ENCODE measurements around the gene TCP11X1. TPM values are rescaled to one million over a fixed set of nuclear protein-coding genes. Genes with fewer than 3 reads are reported as not detected.
"Not testable (repeated sequence)": the region's sequence is repeated elsewhere in the genome, so short reads cannot be mapped to it uniquely, and the experiment has no call there.

TCP11X1 gene
- total RNA-seq = 1 to 10 TPM in 1 of 2 donors, not detected in 1; 1.1 TPM
- polyA plus RNA-seq (2013, experiment 1 of 2) = not detected
- polyA plus RNA-seq (2013, experiment 2 of 2) = not detected
- long read RNA-seq, experiment 1 = 0 reads
- long read RNA-seq, experiment 2, partial matches to known transcripts = 0 of 1 reads
- long read RNA-seq, experiment 2, other reads (novel, unspliced or antisense) = 1 of 1 reads
- long read RNA-seq, experiment 3, partial matches to known transcripts = 0 of 1 reads
- long read RNA-seq, experiment 3, other reads (novel, unspliced or antisense) = 1 of 1 reads
- long read RNA-seq, experiment 4 = 0 reads

DNA sequence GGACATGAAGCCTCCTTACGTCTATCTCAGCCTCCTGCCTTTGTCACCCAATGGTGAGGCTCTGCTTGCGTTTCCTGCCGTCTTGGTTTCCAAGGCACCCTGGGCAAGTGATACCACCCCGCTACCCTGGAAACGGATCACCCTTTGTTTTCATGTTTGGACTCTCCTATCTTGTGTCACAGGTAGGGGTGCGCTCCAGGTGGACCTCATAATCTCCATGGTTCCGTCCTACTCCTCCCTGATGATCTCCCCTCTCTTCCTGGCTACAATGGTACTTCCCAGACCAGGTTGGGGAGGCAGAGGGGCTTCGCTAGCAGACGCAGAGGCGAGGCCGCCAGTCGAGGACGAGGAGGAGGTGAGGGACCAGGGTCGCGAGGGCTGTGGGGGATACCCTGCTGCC, at the start of gene TCP11X1:
Gene TCP11X1, plus strand, starts transcription at position 316 of the 400 bp plus-strand sequence.
- not testable (repeated sequence) for H3K9ac ChIP-seq (ENCODE audit: extremely low read depth, low read length, poor library complexity, severe bottlenecking); H3K27ac Mint-ChIP-seq; DNase-seq; H3K36me3 ChIP-seq (ENCODE audit: control insufficient read depth, insufficient read depth, low read length); H3K4me1 ChIP-seq (ENCODE audit: control insufficient read depth, insufficient read depth, low read length); H3K4me3 ChIP-seq (ENCODE audit: low read length); H3K27me3 Mint-ChIP-seq (ENCODE audit: insufficient read depth); H3K4me1 Mint-ChIP-seq; H3K9me3 ChIP-seq (ENCODE audit: control insufficient read depth, low read length); H3K9me3 Mint-ChIP-seq; H3K36me3 Mint-ChIP-seq (ENCODE audit: low read depth); H3K4me3 Mint-ChIP-seq; H3K27ac ChIP-seq (ENCODE audit: low read depth, low read length); H3K27me3 ChIP-seq (ENCODE audit: control insufficient read depth, insufficient read depth, low read length, poor library complexity, severe bottlenecking)
- no CpG with 5 or more reads among the region's 15 CpGs for WGBS, 2 experiments (ENCODE audit: insufficient coverage in 1 of 2, insufficient read length in 1 of 2)

DNA sequence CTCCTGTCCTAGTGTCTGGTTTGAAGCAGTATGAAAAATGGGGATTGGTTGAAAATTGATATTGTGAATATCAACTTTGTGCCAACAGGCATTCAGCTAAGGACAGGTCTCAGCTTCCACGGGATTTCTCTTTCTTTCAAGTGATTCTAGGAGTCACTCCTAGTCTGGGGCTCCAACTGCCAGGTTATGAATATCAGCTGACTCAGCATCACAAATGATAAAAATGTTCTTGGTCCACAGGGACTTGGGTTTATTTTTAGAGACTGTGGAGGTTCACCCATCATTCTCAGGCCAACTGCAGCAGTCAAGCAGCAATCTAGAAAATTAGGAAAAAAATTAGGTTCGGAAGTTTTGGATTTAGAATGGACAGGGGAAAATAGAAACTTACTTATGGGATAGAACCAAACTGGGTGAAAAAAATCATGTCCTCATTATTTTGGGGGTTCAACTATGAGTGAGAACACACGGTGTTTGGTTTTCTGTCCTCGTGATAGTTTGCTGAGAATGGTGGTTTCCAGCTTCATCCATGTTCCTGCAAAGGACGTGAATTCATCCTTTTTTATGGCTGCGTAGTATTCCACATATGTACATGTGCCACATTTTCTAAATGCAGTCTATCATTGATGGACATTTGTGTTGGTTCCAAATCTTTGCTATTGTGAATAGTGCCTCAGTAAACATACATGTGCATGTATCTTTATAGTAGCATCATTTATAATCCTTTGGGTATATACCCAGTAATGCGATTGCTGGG, 29.0 kb upstream of the TCP11X1 start:
- H3K9me3 Mint-ChIP-seq = peaks cover 89% of the 10 kb centered on the region
- no peak overlapping the region for H3K27ac ChIP-seq (ENCODE audit: low read depth, low read length)
- H3K4me3 Mint-ChIP-seq = no peak overlapping the region
- H3K27ac Mint-ChIP-seq = no peak overlapping the region
- no peak overlapping the region for H3K9ac ChIP-seq (ENCODE audit: extremely low read depth, low read length, poor library complexity, severe bottlenecking)
- no peaks in the 10 kb centered on the region for H3K27me3 ChIP-seq (ENCODE audit: control insufficient read depth, insufficient read depth, low read length, poor library complexity, severe bottlenecking)
- H3K36me3 Mint-ChIP-seq (ENCODE audit: low read depth) = no peaks in the 10 kb centered on the region
- H3K4me1 ChIP-seq (ENCODE audit: control insufficient read depth, insufficient read depth, low read length) = no peaks in the 10 kb centered on the region
- H3K4me3 ChIP-seq (ENCODE audit: low read length) = no peak overlapping the region
- WGBS, 2 experiments (ENCODE audit: insufficient coverage in 1 of 2, insufficient read length in 1 of 2) = 65 to 100% methylated on average over 2 to 6 of the region's 7 CpGs
- no peaks in the 10 kb centered on the region for H3K4me1 Mint-ChIP-seq
- no peaks in the 10 kb centered on the region for H3K36me3 ChIP-seq (ENCODE audit: control insufficient read depth, insufficient read depth, low read length)
- H3K9me3 ChIP-seq (ENCODE audit: control insufficient read depth, low read length) = no peaks in the 10 kb centered on the region
- peaks cover 14% of the 10 kb centered on the region for H3K27me3 Mint-ChIP-seq (ENCODE audit: insufficient read depth)
- DNase-seq = no peak
- TF ChIP-seq, protein P1, sequence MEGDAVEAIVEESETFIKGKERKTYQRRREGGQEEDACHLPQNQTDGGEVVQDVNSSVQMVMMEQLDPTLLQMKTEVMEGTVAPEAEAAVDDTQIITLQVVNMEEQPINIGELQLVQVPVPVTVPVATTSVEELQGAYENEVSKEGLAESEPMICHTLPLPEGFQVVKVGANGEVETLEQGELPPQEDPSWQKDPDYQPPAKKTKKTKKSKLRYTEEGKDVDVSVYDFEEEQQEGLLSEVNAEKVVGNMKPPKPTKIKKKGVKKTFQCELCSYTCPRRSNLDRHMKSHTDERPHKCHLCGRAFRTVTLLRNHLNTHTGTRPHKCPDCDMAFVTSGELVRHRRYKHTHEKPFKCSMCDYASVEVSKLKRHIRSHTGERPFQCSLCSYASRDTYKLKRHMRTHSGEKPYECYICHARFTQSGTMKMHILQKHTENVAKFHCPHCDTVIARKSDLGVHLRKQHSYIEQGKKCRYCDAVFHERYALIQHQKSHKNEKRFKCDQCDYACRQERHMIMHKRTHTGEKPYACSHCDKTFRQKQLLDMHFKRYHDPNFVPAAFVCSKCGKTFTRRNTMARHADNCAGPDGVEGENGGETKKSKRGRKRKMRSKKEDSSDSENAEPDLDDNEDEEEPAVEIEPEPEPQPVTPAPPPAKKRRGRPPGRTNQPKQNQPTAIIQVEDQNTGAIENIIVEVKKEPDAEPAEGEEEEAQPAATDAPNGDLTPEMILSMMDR (conservative IDR thresholded peaks at IDR 0.05) = no peak

DNA sequence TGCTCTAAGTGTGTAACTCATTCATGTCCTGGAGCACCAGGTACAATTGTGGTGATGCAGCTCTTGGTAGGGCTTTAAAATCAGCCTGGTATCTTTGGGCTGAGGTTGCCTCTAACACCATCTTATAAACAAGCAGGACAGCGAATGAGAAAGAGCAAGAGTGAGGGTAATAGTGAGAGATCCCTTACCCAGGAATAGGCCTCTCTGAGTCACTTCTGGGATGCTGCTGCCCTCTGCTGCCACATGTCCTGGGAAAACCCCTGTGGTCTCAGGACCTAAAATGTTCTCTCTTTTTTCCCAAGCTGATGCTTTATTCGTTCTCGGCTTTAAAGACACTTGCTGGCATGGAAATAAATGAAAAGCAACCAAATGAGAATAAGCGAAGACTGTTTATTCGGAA, 7.2 kb upstream of the TCP11X1 start:
- H3K36me3 ChIP-seq (ENCODE audit: control insufficient read depth, insufficient read depth, low read length); DNase-seq; H3K4me3 ChIP-seq (ENCODE audit: low read length); H3K9ac ChIP-seq (ENCODE audit: extremely low read depth, low read length, poor library complexity, severe bottlenecking); H3K4me1 ChIP-seq (ENCODE audit: control insufficient read depth, insufficient read depth, low read length); H3K27me3 ChIP-seq (ENCODE audit: control insufficient read depth, insufficient read depth, low read length, poor library complexity, severe bottlenecking); H3K4me3 Mint-ChIP-seq; H3K4me1 Mint-ChIP-seq; H3K36me3 Mint-ChIP-seq (ENCODE audit: low read depth); H3K27ac ChIP-seq (ENCODE audit: low read depth, low read length); H3K27me3 Mint-ChIP-seq (ENCODE audit: insufficient read depth); H3K9me3 Mint-ChIP-seq; H3K9me3 ChIP-seq (ENCODE audit: control insufficient read depth, low read length); H3K27ac Mint-ChIP-seq: not testable (repeated sequence)
- no CpG with 5 or more reads among the region's 5 CpGs for WGBS, 2 experiments (ENCODE audit: insufficient coverage in 1 of 2, insufficient read length in 1 of 2)

DNA sequence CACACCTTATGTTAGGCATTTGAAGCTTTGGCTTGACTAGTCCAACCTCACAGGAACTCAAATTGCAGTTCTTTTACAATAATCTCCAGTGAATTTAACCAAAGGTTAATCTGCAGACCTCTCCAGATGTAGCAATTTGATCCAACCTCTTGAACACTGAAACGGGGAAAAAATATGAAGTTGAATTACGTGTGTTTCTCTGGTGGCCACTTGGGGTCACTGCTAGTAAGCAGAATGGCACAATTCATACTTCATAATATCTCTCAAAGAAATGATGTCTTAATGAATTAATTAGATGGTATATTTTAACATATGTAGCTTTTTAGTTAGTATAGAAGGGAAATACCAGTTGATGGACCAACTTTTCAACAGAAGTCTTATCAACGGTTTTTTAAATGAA, 1.4 kb downstream of the TCP11X1 start:
- H3K9ac ChIP-seq (ENCODE audit: extremely low read depth, low read length, poor library complexity, severe bottlenecking) = not testable (repeated sequence)

DNA sequence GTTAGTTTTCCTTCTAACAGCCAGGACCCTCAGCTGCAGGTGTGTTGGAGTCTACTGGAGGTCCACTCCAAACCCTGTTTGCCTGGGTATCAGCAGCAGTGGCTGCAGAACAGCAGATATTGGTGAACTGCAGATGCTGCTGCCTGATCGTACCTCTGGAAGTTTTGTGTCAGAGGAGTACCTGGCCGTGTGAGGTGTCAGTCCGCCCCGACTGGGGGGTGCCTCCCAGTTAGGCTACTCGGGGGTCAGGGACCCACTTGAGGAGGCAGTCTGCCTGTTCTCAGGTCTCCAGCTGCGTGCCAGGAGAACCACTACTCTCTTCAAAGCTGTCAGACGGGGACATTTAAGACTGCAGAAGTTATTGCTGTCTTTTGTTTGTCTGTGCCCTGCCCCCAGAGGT, 20.6 kb downstream of the TCP11X1 start:
- not testable (repeated sequence) for H3K27ac Mint-ChIP-seq; H3K4me3 ChIP-seq (ENCODE audit: low read length); H3K9me3 ChIP-seq (ENCODE audit: control insufficient read depth, low read length); H3K27me3 Mint-ChIP-seq (ENCODE audit: insufficient read depth); H3K27me3 ChIP-seq (ENCODE audit: control insufficient read depth, insufficient read depth, low read length, poor library complexity, severe bottlenecking); H3K9me3 Mint-ChIP-seq; H3K4me1 ChIP-seq (ENCODE audit: control insufficient read depth, insufficient read depth, low read length); H3K4me1 Mint-ChIP-seq; H3K9ac ChIP-seq (ENCODE audit: extremely low read depth, low read length, poor library complexity, severe bottlenecking); H3K27ac ChIP-seq (ENCODE audit: low read depth, low read length); H3K36me3 Mint-ChIP-seq (ENCODE audit: low read depth); H3K36me3 ChIP-seq (ENCODE audit: control insufficient read depth, insufficient read depth, low read length); H3K4me3 Mint-ChIP-seq; DNase-seq
- WGBS, 2 experiments (ENCODE audit: insufficient coverage in 1 of 2, insufficient read length in 1 of 2) = 92% methylated on average over 2 of the region's 7 CpGs; no CpG with 5 or more reads in 1 of the 2 experiments

More for the DNA sequence above, 1.4 kb downstream of the TCP11X1 start:
- not testable (repeated sequence) for H3K36me3 ChIP-seq (ENCODE audit: control insufficient read depth, insufficient read depth, low read length); H3K9me3 Mint-ChIP-seq; H3K4me1 Mint-ChIP-seq; H3K27ac Mint-ChIP-seq; H3K36me3 Mint-ChIP-seq (ENCODE audit: low read depth); H3K27me3 ChIP-seq (ENCODE audit: control insufficient read depth, insufficient read depth, low read length, poor library complexity, severe bottlenecking); H3K4me3 Mint-ChIP-seq; H3K27me3 Mint-ChIP-seq (ENCODE audit: insufficient read depth); H3K4me1 ChIP-seq (ENCODE audit: control insufficient read depth, insufficient read depth, low read length); H3K27ac ChIP-seq (ENCODE audit: low read depth, low read length); DNase-seq; H3K9me3 ChIP-seq (ENCODE audit: control insufficient read depth, low read length); H3K4me3 ChIP-seq (ENCODE audit: low read length)
- WGBS, 2 experiments (ENCODE audit: insufficient coverage in 1 of 2, insufficient read length in 1 of 2) = no CpG with 5 or more reads among the region's 3 CpGs

DNA sequence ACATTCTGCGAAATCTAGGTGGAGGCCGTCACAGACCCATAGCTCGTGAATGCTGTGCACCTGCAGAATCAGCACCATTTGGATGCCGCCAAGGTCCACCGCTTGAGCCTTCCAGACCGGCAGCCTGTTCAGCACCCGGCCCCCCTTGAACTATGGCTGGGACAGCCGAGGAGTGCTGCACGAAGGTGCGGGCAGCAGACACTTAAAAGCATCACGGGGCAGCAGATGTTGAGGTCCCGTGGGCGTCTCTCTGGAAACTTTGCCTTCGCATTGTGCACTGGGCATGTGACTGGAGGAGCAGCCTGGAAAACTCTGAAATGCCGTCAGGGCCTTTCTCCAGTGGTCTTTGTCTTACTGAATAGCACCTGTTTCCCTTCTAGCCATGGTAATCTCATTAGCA, 25.2 kb downstream of the TCP11X1 start:
- H3K27ac Mint-ChIP-seq; H3K4me3 Mint-ChIP-seq; DNase-seq; H3K9me3 ChIP-seq (ENCODE audit: control insufficient read depth, low read length); H3K9ac ChIP-seq (ENCODE audit: extremely low read depth, low read length, poor library complexity, severe bottlenecking); H3K4me3 ChIP-seq (ENCODE audit: low read length); H3K27me3 Mint-ChIP-seq (ENCODE audit: insufficient read depth); H3K9me3 Mint-ChIP-seq; H3K36me3 ChIP-seq (ENCODE audit: control insufficient read depth, insufficient read depth, low read length); H3K27ac ChIP-seq (ENCODE audit: low read depth, low read length); H3K4me1 Mint-ChIP-seq; H3K36me3 Mint-ChIP-seq (ENCODE audit: low read depth); H3K4me1 ChIP-seq (ENCODE audit: control insufficient read depth, insufficient read depth, low read length); H3K27me3 ChIP-seq (ENCODE audit: control insufficient read depth, insufficient read depth, low read length, poor library complexity, severe bottlenecking): not testable (repeated sequence)
- WGBS, 2 experiments (ENCODE audit: insufficient coverage in 1 of 2, insufficient read length in 1 of 2) = 60% methylated on average over 2 of the region's 15 CpGs; no CpG with 5 or more reads in 1 of the 2 experiments
